T47D (cell line): ENCODE measurements around the gene DIS3L.
A peak's percentile ranks its signal among the peaks of the same experiment; 100 is the strongest.
"Not testable (repeated sequence)": the region's sequence is repeated elsewhere in the genome, so short reads cannot be mapped to it uniquely, and the experiment has no call there.

Experiments
- DNase-seq, 2 experiments: peaks; one replicate each; pipeline versions ENCODE4 v3.0.0 to v3.0.0-alpha.2; 2011 to 2012; ENCODE audit warnings: low read depth in 1 of 2, low spot score in 1 of 2
- JUND ChIP-seq: IDR thresholded peaks from 2 replicates; pipeline ENCODE4 v1.6.1; 2012; ENCODE audit warnings: low read depth
- in situ Hi-C: cut with HindIII; loops from 2 replicates; pipeline ENCODE4 v1.10.0; 2016; ENCODE audit warnings: low sequenced_read_pairs, low pct_unique_long_range_greater_than_20kb

Gene DIS3L

GRCh38 chr15:66362776-66363175, 69.4 kb downstream of the DIS3L start:
- DNase-seq, result no peak
- in situ Hi-C loops, result no loop called here
- TF ChIP-seq JUND, result no peak

DNA sequence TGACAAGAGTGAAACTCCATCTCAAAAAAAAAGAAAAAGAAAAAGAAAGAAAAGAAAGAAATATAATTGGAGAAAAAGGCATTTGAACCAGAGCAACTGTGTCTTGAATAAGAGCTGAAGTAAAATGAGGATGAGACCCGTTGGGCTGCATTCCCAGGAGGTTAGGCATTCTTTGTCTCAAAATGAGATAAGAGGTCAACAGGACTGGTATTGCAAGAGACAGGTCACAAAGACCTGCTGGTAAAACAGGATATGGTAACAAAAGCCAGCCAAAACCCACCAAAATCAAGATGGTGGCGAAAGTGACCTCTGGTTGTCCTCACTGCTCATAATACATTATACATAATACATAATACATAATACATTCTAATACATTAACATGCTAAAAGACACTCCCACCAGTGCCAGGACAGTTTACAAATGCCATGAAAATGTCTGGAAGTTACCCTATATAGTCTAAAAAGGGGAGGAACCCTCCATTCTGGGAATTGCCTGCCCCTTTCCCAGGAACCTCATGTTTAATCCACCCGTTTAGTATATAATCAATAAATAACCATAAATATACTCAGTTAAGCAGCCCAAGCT, 71.7 kb downstream of the DIS3L start:
- peak in 1 of 2 experiments; percentile 35 for DNase-seq
- in situ Hi-C loops, result no loop called here
- no peak for TF ChIP-seq JUND

DNA sequence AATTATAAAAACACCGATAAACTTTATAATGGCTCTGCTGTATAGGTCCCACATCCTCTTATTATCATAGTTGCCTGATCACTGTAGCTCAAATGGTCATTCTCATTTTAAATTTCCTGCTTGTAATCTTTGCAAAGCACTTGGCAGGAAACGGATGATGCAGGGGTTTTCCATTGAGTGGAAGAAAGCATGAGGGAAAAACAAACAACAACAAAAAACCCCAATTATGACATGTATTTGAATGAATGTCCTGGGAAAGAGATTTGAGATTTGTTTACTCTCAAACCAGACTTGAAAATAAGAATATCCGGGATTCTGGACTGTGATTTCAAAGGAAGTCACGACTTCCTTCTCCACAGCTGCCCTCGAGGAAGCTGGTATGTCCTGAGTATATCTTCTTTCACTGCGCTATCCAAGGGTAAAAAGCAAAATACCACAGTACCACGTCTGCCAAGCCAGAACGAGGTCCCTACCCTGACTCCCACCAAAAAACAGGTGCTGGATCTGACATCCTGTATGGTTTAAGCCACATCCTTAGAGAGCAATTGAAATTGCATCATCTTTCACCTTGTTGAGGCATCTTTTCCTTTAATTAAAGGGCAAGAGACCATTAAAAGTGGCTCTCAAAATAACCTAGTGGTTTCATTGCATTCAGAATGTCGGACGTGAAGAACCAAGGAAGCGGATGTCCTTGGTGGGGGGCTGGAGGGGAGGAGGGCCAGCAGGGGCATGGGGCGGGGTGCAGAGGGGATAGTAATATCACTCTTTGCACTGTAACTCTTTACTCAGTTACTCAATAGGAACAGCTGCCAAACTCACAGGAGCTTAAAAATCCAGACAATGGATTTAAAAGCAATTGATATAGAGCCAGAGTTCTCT, 76.6 kb downstream of the DIS3L start:
- TF ChIP-seq JUND, result no peak
- in situ Hi-C loops, result no loop called here
- peak; percentile 9 to 19 for DNase-seq

DNA sequence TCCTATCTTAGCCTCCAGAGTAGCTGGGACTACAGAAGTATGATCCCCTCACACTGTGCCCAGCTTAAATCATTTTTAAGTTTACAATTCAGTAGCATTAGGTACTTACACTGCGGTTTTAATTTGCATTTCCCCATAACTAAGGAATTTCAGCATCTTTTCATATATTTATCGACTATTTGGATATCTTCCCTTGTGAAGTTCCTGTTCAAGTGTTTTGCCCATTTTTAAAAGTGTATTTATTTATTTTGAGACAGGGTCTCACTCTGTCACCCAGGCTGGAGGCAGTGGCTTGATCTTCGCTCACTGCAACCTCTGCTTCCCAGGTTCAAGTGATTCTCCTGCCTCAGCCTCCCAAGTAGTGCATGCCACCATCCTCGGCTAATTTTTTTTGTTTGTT, 80.8 kb downstream of the DIS3L start:
- in situ Hi-C loops, result no loop called here
- TF ChIP-seq JUND, result no peak
- no peak for DNase-seq

- TF ChIP-seq JUND, result no peak
- no peak for DNase-seq
- in situ Hi-C loops, result no loop called here
Observed at GRCh38 chr15:66378814-66379430, 85.6 kb downstream of the DIS3L start.

DNA sequence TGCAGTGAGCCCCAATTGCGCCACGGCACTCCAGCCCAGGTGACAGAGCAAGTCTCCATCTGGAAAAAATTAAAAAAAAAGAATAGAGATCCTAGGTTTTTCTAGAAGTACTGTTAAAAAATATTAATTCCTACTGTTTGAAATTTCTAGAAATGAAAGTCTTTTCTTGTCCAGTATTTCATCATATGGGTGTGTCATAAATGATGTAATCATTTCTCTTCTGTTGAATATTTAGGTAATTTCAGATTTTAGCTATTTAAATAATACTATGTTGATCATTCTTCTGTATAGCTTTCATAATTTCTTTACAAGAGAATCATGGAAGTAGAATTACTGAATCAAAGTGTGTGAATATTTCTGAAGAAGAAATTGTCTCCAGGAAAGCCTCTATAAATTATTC, 88.0 kb downstream of the DIS3L start:
- in situ Hi-C loops, DNase-seq: not testable (repeated sequence)
